Limb (tissue), 2 donors: ENCODE data around the gene KDM5A.
"Not testable (repeated sequence)": the region's sequence is repeated elsewhere in the genome, so short reads cannot be mapped to it uniquely, and the experiment has no call there.

Experiments
- DNase-seq, 2 donors: peaks; one replicate each; pipeline ENCODE4 v3.0.0-alpha.2; 2016; ENCODE audit errors: extremely low spot score in 2 of 2

KDM5A gene

GRCh38 chr12:241266-241665 lies 147.9 kb downstream of the KDM5A start:
- DNase-seq = no peak

- DNase-seq = no peak
Measured at GRCh38 chr12:240566-240965, 148.6 kb downstream of the KDM5A start.

GRCh38 chr12:238736-239398 lies 150.3 kb downstream of the KDM5A start:
- no peak for DNase-seq

GRCh38 chr12:238116-238515 lies 151.0 kb downstream of the KDM5A start:
- no peak for DNase-seq

- no peak for DNase-seq
Measured at GRCh38 chr12:237026-237815, 151.9 kb downstream of the KDM5A start.

GRCh38 chr12:236445-236844 lies 152.7 kb downstream of the KDM5A start:
- DNase-seq = no peak

- DNase-seq = not testable (repeated sequence)
Measured at GRCh38 chr12:235967-236366, 153.2 kb downstream of the KDM5A start.

GRCh38 chr12:234891-235415 lies 154.2 kb downstream of the KDM5A start:
- DNase-seq = no peak

GRCh38 chr12:234019-234418 lies 155.1 kb downstream of the KDM5A start:
- no peak for DNase-seq

- no peak for DNase-seq
Measured at GRCh38 chr12:233615-233968, 155.5 kb downstream of the KDM5A start.

GRCh38 chr12:232731-233614 lies 156.1 kb downstream of the KDM5A start:
- DNase-seq = peak; percentile 32 to 47

- peak in 1 of 2 donors; percentile 35 for DNase-seq
Measured at GRCh38 chr12:230925-231671, 158.0 kb downstream of the KDM5A start.
